ENCODE results near the gene FTH1. TPM values are rescaled to one million over a fixed set of nuclear protein-coding genes. Genes with fewer than 3 reads are reported as not detected.

The FTH1 gene
- total RNA-seq, 2 experiments from 2014 or later, result 1,164 to 1,189 TPM

GRCh38 chr11:62000539-62001446, 33.4 kb upstream of the FTH1 start:
- Mint-ChIP-seq H3K4me3 (no peak overlapping the region), H3K27me3 (no peaks in the 10 kb centered on the region)

GRCh38 chr11:61999141-61999975, 31.9 kb upstream of the FTH1 start:
- no peak for DNase-seq
- H3K4me3 Mint-ChIP-seq, result no peak overlapping the region
- H3K36me3 Mint-ChIP-seq (ENCODE audit: low read depth), result peaks cover 12% of the 10 kb centered on the region
- no peaks in the 10 kb centered on the region for H3K27me3 Mint-ChIP-seq
- H3K9me3 Mint-ChIP-seq, result peaks cover 14% of the 10 kb centered on the region
- H3K4me1 Mint-ChIP-seq, result no peaks in the 10 kb centered on the region
- POLR2A ChIA-PET, result interaction anchor here (1.6 kb wide), 1 partner anchor 31 kb away, joined by 6 read pairs; the partner anchor contains the start of gene FTH1
- no peak overlapping the region for H3K27ac Mint-ChIP-seq
- CTCF ChIA-PET, result interaction anchor here (0.6 kb wide), 1 partner anchor 36 kb away, joined by 3 read pairs; no protein-coding TSS in a partner anchor

More at GRCh38 chr11:62000539-62001446, 33.4 kb upstream of the FTH1 start:
- no peak for DNase-seq
- ChIA-PET CTCF (no interaction called here), POLR2A (interaction anchor here (1.0 kb wide), 1 partner anchor 107 kb away, joined by 3 read pairs; no protein-coding TSS in a partner anchor)
- no peak overlapping the region for H3K27ac Mint-ChIP-seq
- peaks cover 12% of the 10 kb centered on the region for H3K36me3 Mint-ChIP-seq (ENCODE audit: low read depth)
- no peaks in the 10 kb centered on the region for H3K4me1 Mint-ChIP-seq
- peaks cover 14% of the 10 kb centered on the region for H3K9me3 Mint-ChIP-seq

GRCh38 chr11:61996933-61997332, 29.5 kb upstream of the FTH1 start:
- no peaks in the 10 kb centered on the region for H3K27me3 Mint-ChIP-seq
- DNase-seq, result no peak
- no peak overlapping the region for H3K27ac Mint-ChIP-seq
- H3K9me3 Mint-ChIP-seq, result peaks cover 14% of the 10 kb centered on the region
- no peak overlapping the region for H3K4me3 Mint-ChIP-seq
- ChIA-PET POLR2A (no interaction called here), CTCF (no interaction called here)
- H3K36me3 Mint-ChIP-seq (ENCODE audit: low read depth), result peaks cover 12% of the 10 kb centered on the region
- H3K4me1 Mint-ChIP-seq, result no peaks in the 10 kb centered on the region

- Mint-ChIP-seq H3K4me3 (no peak overlapping the region), H3K27ac (no peak overlapping the region), H3K27me3 (peaks cover 5% of the 10 kb centered on the region), H3K9me3 (peaks cover 12% of the 10 kb centered on the region), H3K4me1 (no peaks in the 10 kb centered on the region), H3K36me3 (ENCODE audit: low read depth) (peaks cover 12% of the 10 kb centered on the region)
- ChIA-PET POLR2A (no interaction called here), CTCF (no interaction called here)
- DNase-seq, result no peak
These were observed 27.5 kb upstream of the FTH1 start for GRCh38 chr11:61994981-61995380.

- H3K9me3 Mint-ChIP-seq, result peaks cover 17% of the 10 kb centered on the region
- no peak for DNase-seq
- H3K27ac Mint-ChIP-seq, result no peak overlapping the region
- CTCF ChIA-PET, result interaction anchor here (1.3 to 1.6 kb wide), 2 partner anchors 39 to 96 kb away, joined by 3 to 4 read pairs; no protein-coding TSS in a partner anchor
- H3K36me3 Mint-ChIP-seq (ENCODE audit: low read depth), result peaks cover 15% of the 10 kb centered on the region
- no peak overlapping the region for H3K4me3 Mint-ChIP-seq
- H3K27me3 Mint-ChIP-seq, result peaks cover 36% of the 10 kb centered on the region
- POLR2A ChIA-PET, result no interaction called here
- peaks cover 2% of the 10 kb centered on the region for H3K4me1 Mint-ChIP-seq
These were observed 18.4 kb upstream of the FTH1 start for GRCh38 chr11:61985869-61986268.

GRCh38 chr11:61983419-61983818, 16.0 kb upstream of the FTH1 start:
- no peak for DNase-seq
- Mint-ChIP-seq H3K4me3 (no peak overlapping the region), H3K27ac (no peak overlapping the region), H3K27me3 (peaks cover 18% of the 10 kb centered on the region), H3K4me1 (peaks cover 2% of the 10 kb centered on the region), H3K36me3 (ENCODE audit: low read depth) (peaks cover 15% of the 10 kb centered on the region), H3K9me3 (peaks cover 17% of the 10 kb centered on the region)
- POLR2A ChIA-PET, result interaction anchor here (1.2 kb wide), 1 partner anchor 15 kb away, joined by 4 read pairs; the partner anchor contains the start of gene FTH1
- CTCF ChIA-PET, result interaction anchor here (2.2 kb wide), 1 partner anchor 99 kb away, joined by 13 read pairs; no protein-coding TSS in a partner anchor

- H3K27me3 Mint-ChIP-seq, result peaks cover under 1% of the 10 kb centered on the region
- H3K9me3 Mint-ChIP-seq, result peaks cover under 1% of the 10 kb centered on the region
- H3K4me1 Mint-ChIP-seq, result peaks cover 5% of the 10 kb centered on the region
- H3K4me3 Mint-ChIP-seq, result no peak overlapping the region
- ChIA-PET CTCF (no interaction called here), POLR2A (interaction anchor here (0.7 kb wide), 1 partner anchor 12 kb away, joined by 3 read pairs; no protein-coding TSS in a partner anchor)
- H3K27ac Mint-ChIP-seq, result no peak overlapping the region
- H3K36me3 Mint-ChIP-seq (ENCODE audit: low read depth), result no peaks in the 10 kb centered on the region
- no peak for DNase-seq
These were observed 13.5 kb upstream of the FTH1 start for GRCh38 chr11:61980783-61981541.

GRCh38 chr11:61978703-61979661, 11.5 kb upstream of the FTH1 start:
- no peak for DNase-seq
- ChIA-PET POLR2A (interaction anchor here (0.8 to 4.6 kb wide), 2 partner anchors 13 to 151 kb away, joined by 3 to 38 read pairs; partner anchors contain the start of gene FTH1), CTCF (interaction anchor here (0.8 to 1.2 kb wide), 4 partner anchors 9 to 103 kb away, joined by 3 to 6 read pairs (median 4); no protein-coding TSS in a partner anchor)
- Mint-ChIP-seq H3K27ac (no peak overlapping the region), H3K4me3 (no peak overlapping the region), H3K9me3 (no peaks in the 10 kb centered on the region), H3K4me1 (peaks cover 14% of the 10 kb centered on the region), H3K27me3 (no peaks in the 10 kb centered on the region), H3K36me3 (ENCODE audit: low read depth) (no peaks in the 10 kb centered on the region)

- H3K36me3 Mint-ChIP-seq (ENCODE audit: low read depth), result no peaks in the 10 kb centered on the region
- H3K27ac Mint-ChIP-seq, result no peak overlapping the region
- no peaks in the 10 kb centered on the region for H3K27me3 Mint-ChIP-seq
- no peak for DNase-seq
- H3K4me3 Mint-ChIP-seq, result no peak overlapping the region
- H3K9me3 Mint-ChIP-seq, result no peaks in the 10 kb centered on the region
- ChIA-PET POLR2A (interaction anchor here (4.6 kb wide), 1 partner anchor 11 kb away, joined by 38 read pairs; the partner anchor contains the start of gene FTH1), CTCF (interaction anchor here (1.4 kb wide), 1 partner anchor 105 kb away, joined by 3 read pairs; no protein-coding TSS in a partner anchor)
- H3K4me1 Mint-ChIP-seq, result peaks cover 29% of the 10 kb centered on the region
These were observed 9.5 kb upstream of the FTH1 start for GRCh38 chr11:61976813-61977475.

- Mint-ChIP-seq H3K4me1 (peaks cover 35% of the 10 kb centered on the region), H3K27me3 (no peaks in the 10 kb centered on the region), H3K27ac (no peak overlapping the region), H3K4me3 (no peak overlapping the region), H3K9me3 (no peaks in the 10 kb centered on the region), H3K36me3 (ENCODE audit: low read depth) (no peaks in the 10 kb centered on the region)
- ChIA-PET POLR2A (interaction anchor here (4.6 kb wide), 1 partner anchor 10 kb away, joined by 38 read pairs; the partner anchor contains the start of gene FTH1), CTCF (interaction anchor here (1.4 kb wide), 1 partner anchor 105 kb away, joined by 3 read pairs; no protein-coding TSS in a partner anchor)
- DNase-seq, result no peak
These were observed 9.0 kb upstream of the FTH1 start for GRCh38 chr11:61976420-61976800.
